GM23338 (cell line): ENCODE results near the gene NRP2. TPM values are rescaled to one million over a fixed set of nuclear protein-coding genes. Genes with fewer than 3 reads are reported as not detected.

ENCODE experiments used
- ATAC-seq: fragments of 200-7000 bp; cut with Tn5 transposase; 3 replicates; pipeline ENCODE4 v1.9.1; 2020
- DNase-seq: peaks from one replicate; pipeline ENCODE4 v3.0.0-alpha.2; 2015; ENCODE audit warnings: low spot score
- H2AFZ ChIP-seq: fragments of 200-600 bp; sonication (generic); 2 replicates; pipeline ENCODE4 v1.8.0; 2016; ENCODE audit warnings: antibody characterized with exemption, mild to moderate bottlenecking, moderate library complexity
- H3F3A ChIP-seq: fragments of 200-600 bp; sonication (generic); replicated peaks from 2 replicates; pipeline ENCODE4 v1.8.0; 2017; ENCODE audit warnings: antibody characterized with exemption, mixed run types, low read depth
- H3K27ac ChIP-seq: fragments of 200-600 bp; sonication (generic); 2 replicates; pipeline ENCODE4 v1.6.1; 2016; ENCODE audit warnings: low read depth
- H3K27me3 ChIP-seq: fragments of 200-600 bp; sonication (generic); 2 replicates; pipeline ENCODE4 v1.8.0; 2016; ENCODE audit warnings: mild to moderate bottlenecking, mixed run types, moderate library complexity; ENCODE audit not compliant: insufficient read depth
- H3K36me3 ChIP-seq: fragments of 200-600 bp; sonication (generic); 2 replicates; pipeline ENCODE4 v1.8.0; 2016; ENCODE audit warnings: mild to moderate bottlenecking; ENCODE audit not compliant: insufficient read depth
- H3K4me1 ChIP-seq: fragments of 200-600 bp; sonication (generic); 2 replicates; pipeline ENCODE4 v1.8.0; 2016; ENCODE audit warnings: mild to moderate bottlenecking, moderate library complexity; ENCODE audit not compliant: insufficient read depth
- H3K4me2 ChIP-seq: fragments of 200-600 bp; sonication (generic); 2 replicates; pipeline ENCODE4 v1.7.1; 2017; ENCODE audit warnings: mixed run types
- H3K4me3 ChIP-seq: fragments of 200-600 bp; sonication (generic); 2 replicates; pipeline ENCODE4 v1.6.1; 2016; ENCODE audit warnings: mixed run types
- H3K79me2 ChIP-seq: fragments of 200-600 bp; sonication (generic); replicated peaks from 2 replicates; pipeline ENCODE4 v1.8.0; 2017; ENCODE audit warnings: mild to moderate bottlenecking; ENCODE audit not compliant: insufficient read depth
- H3K9me2 ChIP-seq: fragments of 200-600 bp; sonication (generic); 2 replicates; pipeline ENCODE4 v1.8.0; 2017; ENCODE audit not compliant: insufficient read depth
- H4K20me1 ChIP-seq: fragments of 200-600 bp; sonication (generic); replicated peaks from 2 replicates; pipeline ENCODE4 v1.8.0; 2017; ENCODE audit warnings: mild to moderate bottlenecking; ENCODE audit not compliant: insufficient read depth
- H3K27ac Mint-ChIP-seq: 2 replicates; pipeline ENCODE4 v1.8.0; 2020; ENCODE audit warnings: inconsistent platforms, mild to moderate bottlenecking, moderate library complexity, mixed read lengths
- H3K27me3 Mint-ChIP-seq: 3 replicates; pipeline ENCODE4 v1.8.0; 2022; ENCODE audit warnings: low read depth, mild to moderate bottlenecking, moderate library complexity, mixed read lengths, inconsistent platforms; ENCODE audit not compliant: insufficient read depth, poor library complexity
- H3K36me3 Mint-ChIP-seq: 3 replicates; pipeline ENCODE4 v1.8.0; 2021; ENCODE audit warnings: low read depth, mild to moderate bottlenecking, inconsistent platforms, moderate library complexity, mixed read lengths
- H3K4me1 Mint-ChIP-seq: 3 replicates; pipeline ENCODE4 v1.8.0; 2020; ENCODE audit warnings: mild to moderate bottlenecking, inconsistent platforms, mixed read lengths
- H3K4me3 Mint-ChIP-seq: 3 replicates; pipeline ENCODE4 v1.8.0; 2021; ENCODE audit warnings: moderate library complexity, mild to moderate bottlenecking, inconsistent platforms, mixed read lengths
- H3K9me3 Mint-ChIP-seq: 3 replicates; pipeline ENCODE4 v1.8.0; 2020; ENCODE audit warnings: moderate library complexity, mild to moderate bottlenecking, inconsistent platforms, mixed read lengths
- CTCF ChIP-seq, 2 experiments: fragments of 200-600 bp in 1 of 2; sonication (generic) in 1 of 2; conservative IDR thresholded peaks; 2 replicates each; pipeline versions ENCODE4 v1.5.1 to v1.6.1; 2016 to 2017; ENCODE audit warnings: antibody characterized with exemption in 2 of 2, low read depth in 2 of 2, mild to moderate bottlenecking in 2 of 2, moderate library complexity in 1 of 2
- ETS1 ChIP-seq: IDR thresholded peaks from 2 replicates; pipeline ENCODE4 v1.6.1; 2016; ENCODE audit warnings: antibody characterized with exemption
- EZH2phosphoT487 ChIP-seq: fragments of 200-600 bp; sonication (generic); IDR thresholded peaks from one replicate; pipeline ENCODE4 v1.8.1; 2018; ENCODE audit warnings: antibody characterized with exemption; ENCODE audit not compliant: unreplicated experiment
- JUNB ChIP-seq: IDR thresholded peaks from one replicate; pipeline ENCODE4 v1.6.1; 2016; ENCODE audit warnings: antibody characterized with exemption; ENCODE audit not compliant: unreplicated experiment
- REST ChIP-seq: IDR thresholded peaks from one replicate; pipeline ENCODE4 v1.6.1; 2018; ENCODE audit warnings: antibody characterized with exemption; ENCODE audit not compliant: unreplicated experiment
- STAT1 ChIP-seq: IDR thresholded peaks from one replicate; pipeline ENCODE4 v1.6.1; 2016; ENCODE audit warnings: antibody characterized with exemption; ENCODE audit not compliant: unreplicated experiment
- ZNF114 ChIP-seq: fragments of 250-450 bp; sonication (Bioruptor Pico); IDR thresholded peaks from 2 replicates; pipeline ENCODE4 v1.5.0; 2020; ENCODE audit warnings: mild to moderate bottlenecking, moderate library complexity
- ZNF331 ChIP-seq: fragments of 250-450 bp; sonication (Bioruptor Pico); IDR thresholded peaks from 2 replicates; pipeline ENCODE4 v1.5.0; 2020; ENCODE audit warnings: low read depth, mild to moderate bottlenecking, moderate library complexity
- ZNF462 ChIP-seq: fragments of 250-450 bp; sonication (Bioruptor Pico); IDR thresholded peaks from 2 replicates; pipeline ENCODE4 v1.5.0; 2020; ENCODE audit warnings: mild to moderate bottlenecking, moderate library complexity
- polyA plus RNA-seq: library from polyadenylated mRNA; unstranded; fragments of >200 nt; fragmentation: Nextera tagmentation; extraction: Ambion mirVana; gene quantifications from 2 replicates; pipeline ENCODE4 v1.2.1, GENCODE V29; 2016
- total RNA-seq: library from RNA; depleted of rRNA; stranded (reverse); fragments of >200 nt; shearing (Covaris generic); gene quantifications from 2 replicates; pipeline ENCODE4 v1.2.3, GENCODE V29; 2014

NRP2 gene
- total and polyA plus RNA-seq, 2 experiments from 2014 or later, result 18.4 to 22.0 TPM

- Histone ChIP-seq H3K9me2 (peaks cover 17% of the 10 kb centered on the region; the same call in 1 of the 2 replicates), H3K4me1 (no peaks in the 10 kb centered on the region), H3K4me2 (no peak overlapping the region), H3K4me3 (no peak overlapping the region), H2AFZ (no peak overlapping the region), H3K27ac (no peak overlapping the region), H3K36me3 (no peaks in the 10 kb centered on the region), H3K27me3 (no peaks in the 10 kb centered on the region), H3K79me2 (no peaks in the 10 kb centered on the region), H3F3A (no peaks in the 10 kb centered on the region), H4K20me1 (no peaks in the 10 kb centered on the region)
- H3K4me3 Mint-ChIP-seq, result no peak overlapping the region
- H3K27me3 Mint-ChIP-seq, result no peaks in the 10 kb centered on the region
- no peaks in the 10 kb centered on the region for H3K9me3 Mint-ChIP-seq
- H3K4me1 Mint-ChIP-seq, result peaks cover 4% of the 10 kb centered on the region; the same call in 2 of the 3 replicates
- DNase-seq (no peak), ATAC-seq (no peak)
- TF ChIP-seq CTCF (conservative IDR thresholded peaks at IDR 0.05; ENCODE audit: low read depth in 2 of 2), result no peak
- no peak for TF ChIP-seq ETS1
- TF ChIP-seq ZNF462 (CRISPR knock-in tag), result no peak
- no peak for TF ChIP-seq JUNB
- no peak for TF ChIP-seq REST
- TF ChIP-seq STAT1, result no peak
- TF ChIP-seq ZNF114 (CRISPR knock-in tag), result no peak
- no peak for TF ChIP-seq ZNF331 (CRISPR knock-in tag)
- no peak for TF ChIP-seq EZH2phosphoT487
- H3K27ac Mint-ChIP-seq, result no peak overlapping the region
- H3K36me3 Mint-ChIP-seq, result no peaks in the 10 kb centered on the region
Observed at GRCh38 chr2:205658572-205658971, 23.7 kb upstream of the NRP2 start.
